ENCODE measurements around the gene SLC22A3. TPM values are rescaled to one million over a fixed set of nuclear protein-coding genes. Genes with fewer than 3 reads are reported as not detected.

SLC22A3 gene
- total RNA-seq, 3 donors from 2014 or later (not counting 1 experiment from before 2014, with no cell fraction given): not detected

DNA sequence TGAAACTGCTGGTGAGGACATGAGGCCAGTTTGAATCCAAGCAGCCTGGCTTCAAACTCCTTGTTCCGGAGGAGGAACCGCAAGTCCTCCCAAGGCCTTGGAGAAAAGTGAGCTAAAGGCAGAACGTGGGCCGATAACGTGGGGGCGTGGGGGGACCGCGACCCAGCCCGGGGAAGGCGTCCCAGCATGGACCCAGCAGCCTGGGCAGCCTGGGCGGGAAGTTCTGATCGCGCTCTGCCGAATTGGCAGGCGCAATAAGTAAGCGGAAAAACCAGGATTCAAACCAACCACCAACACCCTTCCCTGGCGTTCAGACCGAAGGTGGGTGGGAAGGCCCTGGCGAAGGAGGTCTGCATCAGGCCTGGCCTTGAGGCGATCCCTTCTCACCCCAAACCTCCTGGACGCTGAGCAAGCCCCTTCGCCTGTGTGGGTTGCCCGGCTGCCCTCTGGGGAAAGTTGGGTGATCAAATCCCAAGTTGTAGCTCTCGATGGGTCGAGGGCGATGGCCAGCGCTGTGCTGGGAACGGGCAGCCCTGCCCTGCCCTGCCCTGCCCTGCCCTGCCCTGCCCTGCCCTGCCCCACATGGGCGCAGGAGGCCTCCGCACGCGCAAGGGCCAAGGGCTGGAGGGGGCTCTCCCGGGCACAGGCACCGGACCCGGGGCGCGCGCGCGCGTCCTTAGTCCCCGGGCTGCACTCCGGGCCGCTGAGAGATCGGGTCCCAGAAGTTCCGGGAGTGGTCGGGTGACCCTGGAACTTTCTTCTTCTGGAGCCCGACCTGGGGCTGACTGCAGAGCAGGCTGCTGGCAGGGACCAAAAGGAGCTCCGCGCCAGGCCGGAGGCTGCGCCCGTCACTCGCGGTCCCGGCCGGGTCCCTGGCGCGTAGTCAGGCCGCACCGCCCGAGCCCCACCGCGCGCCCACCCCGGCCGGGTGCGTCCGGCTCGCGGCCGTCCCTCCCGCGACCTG is 637 bp upstream of the SLC22A3 start:
- H3K27me3 ChIP-seq (ENCODE audit: control insufficient read depth, insufficient read depth, low read length): peaks cover 14% of the 10 kb centered on the region
- no peak overlapping the region for H3K4me3 ChIP-seq (ENCODE audit: low read length)
- intact Hi-C loops (cut with micrococcal nuclease): no loop called here
- H3K9me3 ChIP-seq (ENCODE audit: control insufficient read depth, insufficient read depth, low read length): no peaks in the 10 kb centered on the region
- no peaks in the 10 kb centered on the region for H3K36me3 Mint-ChIP-seq
- H3K4me1 ChIP-seq (ENCODE audit: control insufficient read depth, insufficient read depth, low read length): peaks cover 3% of the 10 kb centered on the region
- 31% methylated on average over 74 of the region's 74 CpGs for WGBS (ENCODE audit: insufficient coverage)
- H3K9me3 Mint-ChIP-seq: no peaks in the 10 kb centered on the region
- no peak overlapping the region for H3K27ac Mint-ChIP-seq
- ATAC-seq (no peak), DNase-seq (no peak)
- peaks cover 44 to 62% of the 10 kb centered on the region in 2 donors for H3K27me3 Mint-ChIP-seq (ENCODE audit: low read depth in 2 of 2)
- H3K27ac ChIP-seq (ENCODE audit: low read length): no peak overlapping the region
- TF ChIP-seq, protein P1, sequence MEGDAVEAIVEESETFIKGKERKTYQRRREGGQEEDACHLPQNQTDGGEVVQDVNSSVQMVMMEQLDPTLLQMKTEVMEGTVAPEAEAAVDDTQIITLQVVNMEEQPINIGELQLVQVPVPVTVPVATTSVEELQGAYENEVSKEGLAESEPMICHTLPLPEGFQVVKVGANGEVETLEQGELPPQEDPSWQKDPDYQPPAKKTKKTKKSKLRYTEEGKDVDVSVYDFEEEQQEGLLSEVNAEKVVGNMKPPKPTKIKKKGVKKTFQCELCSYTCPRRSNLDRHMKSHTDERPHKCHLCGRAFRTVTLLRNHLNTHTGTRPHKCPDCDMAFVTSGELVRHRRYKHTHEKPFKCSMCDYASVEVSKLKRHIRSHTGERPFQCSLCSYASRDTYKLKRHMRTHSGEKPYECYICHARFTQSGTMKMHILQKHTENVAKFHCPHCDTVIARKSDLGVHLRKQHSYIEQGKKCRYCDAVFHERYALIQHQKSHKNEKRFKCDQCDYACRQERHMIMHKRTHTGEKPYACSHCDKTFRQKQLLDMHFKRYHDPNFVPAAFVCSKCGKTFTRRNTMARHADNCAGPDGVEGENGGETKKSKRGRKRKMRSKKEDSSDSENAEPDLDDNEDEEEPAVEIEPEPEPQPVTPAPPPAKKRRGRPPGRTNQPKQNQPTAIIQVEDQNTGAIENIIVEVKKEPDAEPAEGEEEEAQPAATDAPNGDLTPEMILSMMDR (IDR thresholded peaks at IDR 0.05): no peak
- no peaks in the 10 kb centered on the region for H3K36me3 ChIP-seq (ENCODE audit: control insufficient read depth, insufficient read depth, low read length)
- peaks cover 6 to 8% of the 10 kb centered on the region in 2 donors for H3K4me1 Mint-ChIP-seq
- H3K4me3 Mint-ChIP-seq: no peak overlapping the region

DNA sequence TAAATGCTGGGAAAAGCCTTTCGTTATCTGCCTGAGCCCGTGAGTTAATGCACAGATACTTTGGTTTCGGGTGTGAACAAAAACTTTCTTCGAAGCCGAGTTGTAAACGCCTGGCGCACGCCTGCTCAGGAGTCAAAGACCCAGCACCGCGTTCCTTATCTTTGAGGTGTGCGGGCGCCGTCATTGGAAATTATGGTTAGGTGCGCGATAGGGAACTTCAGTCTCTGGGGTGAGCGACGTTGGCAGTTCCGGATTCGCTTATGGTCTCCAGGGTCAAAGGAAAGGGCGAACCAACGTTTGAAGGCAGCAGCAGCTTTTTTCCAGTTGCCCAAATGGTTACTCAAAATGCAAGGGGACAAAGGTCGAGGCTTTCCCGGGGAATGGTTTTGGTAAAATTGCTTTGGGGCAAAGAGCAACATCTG is 853 bp downstream of the SLC22A3 start:
- Histone ChIP-seq H3K36me3 (ENCODE audit: control insufficient read depth, insufficient read depth, low read length) (no peaks in the 10 kb centered on the region), H3K9me3 (ENCODE audit: control insufficient read depth, insufficient read depth, low read length) (no peaks in the 10 kb centered on the region), H3K4me1 (ENCODE audit: control insufficient read depth, insufficient read depth, low read length) (peaks cover 3% of the 10 kb centered on the region), H3K27me3 (ENCODE audit: control insufficient read depth, insufficient read depth, low read length) (peaks cover 14% of the 10 kb centered on the region), H3K27ac (ENCODE audit: low read length) (no peak overlapping the region), H3K4me3 (ENCODE audit: low read length) (no peak overlapping the region)
- TF ChIP-seq, protein P1 (IDR thresholded peaks at IDR 0.05): no peak
- Mint-ChIP-seq H3K4me3 (peak overlapping the region; percentile 61), H3K27ac (no peak overlapping the region), H3K4me1 (peaks cover 6 to 8% of the 10 kb centered on the region in 2 donors), H3K36me3 (no peaks in the 10 kb centered on the region), H3K27me3 (ENCODE audit: low read depth in 2 of 2) (peaks cover 41 to 65% of the 10 kb centered on the region in 2 donors), H3K9me3 (no peaks in the 10 kb centered on the region)
- intact Hi-C loops (cut with micrococcal nuclease): no loop called here
- DNase-seq (no peak), ATAC-seq (no peak)
- WGBS (ENCODE audit: insufficient coverage): 5% methylated on average over 23 of the region's 23 CpGs

DNA sequence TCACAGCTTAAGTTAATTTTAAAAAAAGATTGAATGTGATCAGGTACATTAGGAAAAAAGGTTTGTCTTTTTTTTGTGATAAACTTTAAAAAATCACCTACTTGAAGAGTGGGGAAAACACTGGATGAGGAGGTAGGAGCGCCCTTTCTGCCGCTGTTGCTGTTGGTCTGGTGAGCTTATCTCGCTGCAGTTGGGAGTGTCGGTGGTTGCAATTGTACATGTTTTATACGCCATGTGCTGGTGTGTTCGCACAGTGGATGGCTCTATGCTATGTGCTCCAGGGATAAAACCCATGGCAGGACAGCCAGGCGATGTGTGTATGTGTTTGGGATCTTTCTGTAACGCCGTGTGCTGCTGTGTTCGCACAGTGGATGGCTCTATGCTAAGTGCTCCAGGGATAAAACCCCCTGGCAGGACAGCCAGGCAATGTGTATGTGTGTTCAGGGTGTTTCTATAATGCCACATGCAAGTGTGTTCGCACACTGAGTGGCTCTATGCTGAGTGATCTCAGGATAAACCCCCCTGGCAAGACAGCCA is 1.7 kb downstream of the SLC22A3 start:
- Histone ChIP-seq H3K27ac (ENCODE audit: low read length) (no peak overlapping the region), H3K36me3 (ENCODE audit: control insufficient read depth, insufficient read depth, low read length) (no peaks in the 10 kb centered on the region), H3K9me3 (ENCODE audit: control insufficient read depth, insufficient read depth, low read length) (no peaks in the 10 kb centered on the region), H3K4me1 (ENCODE audit: control insufficient read depth, insufficient read depth, low read length) (peaks cover 3% of the 10 kb centered on the region), H3K4me3 (ENCODE audit: low read length) (no peak overlapping the region), H3K27me3 (ENCODE audit: control insufficient read depth, insufficient read depth, low read length) (peaks cover 14% of the 10 kb centered on the region)
- TF ChIP-seq, protein P1 (IDR thresholded peaks at IDR 0.05): no peak
- no peak overlapping the region for H3K27ac Mint-ChIP-seq
- H3K27me3 Mint-ChIP-seq (ENCODE audit: low read depth in 2 of 2): peaks cover 39 to 62% of the 10 kb centered on the region in 2 donors
- intact Hi-C loops (cut with micrococcal nuclease): no loop called here
- DNase-seq (no peak), ATAC-seq (no peak)
- H3K9me3 Mint-ChIP-seq: no peaks in the 10 kb centered on the region
- peak overlapping the region; percentile 61 for H3K4me3 Mint-ChIP-seq
- H3K4me1 Mint-ChIP-seq: peaks cover 6 to 8% of the 10 kb centered on the region in 2 donors
- WGBS (ENCODE audit: insufficient coverage): 88% methylated on average over 11 of the region's 11 CpGs
- H3K36me3 Mint-ChIP-seq: no peaks in the 10 kb centered on the region
